DOHH2 (cell line): ENCODE measurements around the gene PDCD7.

Experiments
- H3F3A ChIP-seq: fragments of 200-600 bp; sonication (generic), shearing (Covaris generic); 2 replicates; pipeline ENCODE4 v1.6.0; 2016; ENCODE audit warnings: antibody characterized with exemption, mild to moderate bottlenecking; ENCODE audit not compliant: control insufficient read depth, insufficient read depth
- H3K27ac ChIP-seq: fragments of 200-600 bp; sonication (generic); 2 replicates; pipeline ENCODE4 v1.5.1; 2014; ENCODE audit warnings: low read depth, mild to moderate bottlenecking, low read length, moderate library complexity
- H3K27me3 ChIP-seq: fragments of 200-600 bp; sonication (generic); 2 replicates; pipeline ENCODE4 v1.6.1; 2014; ENCODE audit warnings: mild to moderate bottlenecking, low read length, mixed read lengths; ENCODE audit not compliant: control insufficient read depth
- H3K36me3 ChIP-seq: fragments of 200-600 bp; sonication (generic); 2 replicates; pipeline ENCODE4 v1.6.1; 2014; ENCODE audit warnings: mild to moderate bottlenecking, low read length, moderate library complexity, mixed read lengths; ENCODE audit not compliant: control insufficient read depth
- H3K4me1 ChIP-seq: fragments of 200-600 bp; sonication (generic); 2 replicates; pipeline ENCODE4 v1.6.1; 2014; ENCODE audit warnings: mild to moderate bottlenecking, low read length, mixed read lengths; ENCODE audit not compliant: control insufficient read depth
- H3K4me2 ChIP-seq: fragments of 200-600 bp; sonication (generic); 2 replicates; pipeline ENCODE4 v1.6.0; 2014; ENCODE audit warnings: mild to moderate bottlenecking, low read length, moderate library complexity
- H3K4me3 ChIP-seq: fragments of 200-600 bp; sonication (generic); 2 replicates; pipeline ENCODE4 v1.5.1; 2014; ENCODE audit warnings: mild to moderate bottlenecking, low read length, mixed read lengths
- H3K79me2 ChIP-seq: fragments of 200-600 bp; sonication (generic); 2 replicates; pipeline ENCODE4 v1.6.1; 2014; ENCODE audit warnings: mild to moderate bottlenecking, low read length, mixed read lengths; ENCODE audit not compliant: control insufficient read depth
- H3K9me2 ChIP-seq: fragments of 200-600 bp; sonication (generic); replicated peaks from 2 replicates; pipeline ENCODE4 v1.6.1; 2014; ENCODE audit warnings: mild to moderate bottlenecking, low read length, mixed read lengths; ENCODE audit not compliant: control insufficient read depth
- H3K9me3 ChIP-seq: fragments of 200-600 bp; sonication (generic); 2 replicates; pipeline ENCODE4 v1.6.1; 2014; ENCODE audit warnings: antibody characterized with exemption, low read length, mixed read lengths; ENCODE audit not compliant: control insufficient read depth, insufficient read depth
- H4K20me1 ChIP-seq: fragments of 200-600 bp; sonication (generic); 2 replicates; pipeline ENCODE4 v1.6.0; 2014; ENCODE audit warnings: low read depth, mild to moderate bottlenecking, antibody characterized with exemption, low read length, moderate library complexity; ENCODE audit not compliant: control insufficient read depth, insufficient read depth
- CTCF ChIP-seq: fragments of 200-600 bp; sonication (generic); IDR thresholded peaks from one replicate; pipeline ENCODE4 v1.5.1; 2014; ENCODE audit warnings: antibody characterized with exemption, mild to moderate bottlenecking, low read depth, low read length; ENCODE audit not compliant: poor library complexity, severe bottlenecking
- EZH2phosphoT487 ChIP-seq: fragments of 200-600 bp; sonication (generic); IDR thresholded peaks from 2 replicates; pipeline ENCODE4 v1.6.1; 2017; ENCODE audit warnings: borderline replicate concordance, mild to moderate bottlenecking, antibody characterized with exemption, low read length, moderate library complexity, mixed read lengths

PDCD7 gene

GRCh38 chr15:65180167-65180566 is 46.6 kb upstream of the PDCD7 start:
- peaks cover 73% of the 10 kb centered on the region for H3K36me3 ChIP-seq
- no peaks in the 10 kb centered on the region for H3K9me2 ChIP-seq
- peaks cover 7% of the 10 kb centered on the region; the same call in 1 of the 2 replicates for H3F3A ChIP-seq
- no peaks in the 10 kb centered on the region for H3K27me3 ChIP-seq
- TF ChIP-seq EZH2phosphoT487 = no peak
- no peak for TF ChIP-seq CTCF
- no peak overlapping the region for H3K27ac ChIP-seq
- H3K79me2 ChIP-seq = peaks cover 81% of the 10 kb centered on the region
- H3K4me1 ChIP-seq = peaks cover 8% of the 10 kb centered on the region
- no peaks in the 10 kb centered on the region for H3K9me3 ChIP-seq
- no peak overlapping the region for H3K4me3 ChIP-seq
- no peak overlapping the region for H3K4me2 ChIP-seq
- H4K20me1 ChIP-seq = no peaks in the 10 kb centered on the region

- no peaks in the 10 kb centered on the region for H3K27me3 ChIP-seq
- H4K20me1 ChIP-seq = no peaks in the 10 kb centered on the region
- no peak overlapping the region for H3K4me2 ChIP-seq
- H3K79me2 ChIP-seq = peaks cover 73% of the 10 kb centered on the region
- no peak overlapping the region for H3K4me3 ChIP-seq
- no peaks in the 10 kb centered on the region for H3K9me2 ChIP-seq
- TF ChIP-seq EZH2phosphoT487 = no peak
- TF ChIP-seq CTCF = no peak
- H3K4me1 ChIP-seq = peaks cover 9% of the 10 kb centered on the region
- H3F3A ChIP-seq = peaks cover 7% of the 10 kb centered on the region; the same call in 1 of the 2 replicates
- peaks cover 76% of the 10 kb centered on the region for H3K36me3 ChIP-seq
- H3K9me3 ChIP-seq = no peaks in the 10 kb centered on the region
- no peak overlapping the region for H3K27ac ChIP-seq
Measured at GRCh38 chr15:65177901-65178300, 44.3 kb upstream of the PDCD7 start.

- Histone ChIP-seq H3K4me3 (no peak overlapping the region), H3K27ac (no peak overlapping the region), H3K36me3 (peaks cover 84% of the 10 kb centered on the region), H3K9me2 (no peaks in the 10 kb centered on the region), H3K4me2 (no peak overlapping the region), H4K20me1 (no peaks in the 10 kb centered on the region), H3K9me3 (no peaks in the 10 kb centered on the region), H3K4me1 (peaks cover 3% of the 10 kb centered on the region; the same call in 1 of the 2 replicates), H3K27me3 (no peaks in the 10 kb centered on the region), H3F3A (peaks cover 5% of the 10 kb centered on the region; the same call in 1 of the 2 replicates), H3K79me2 (peaks cover 68% of the 10 kb centered on the region)
- TF ChIP-seq EZH2phosphoT487 (no peak), CTCF (no peak)
Measured at GRCh38 chr15:65176056-65176455, 42.4 kb upstream of the PDCD7 start.
